NCI-H1417 (cell line): ENCODE results near the gene RGPD4.
A peak's percentile ranks its signal among the peaks of the same experiment; 100 is the strongest.

ENCODE experiments used
- DNase-seq, 3 experiments: peaks; one replicate each; lab custom pipeline; 2025; lab: John Stamatoyannopoulos, UW

RGPD4 gene

DNA sequence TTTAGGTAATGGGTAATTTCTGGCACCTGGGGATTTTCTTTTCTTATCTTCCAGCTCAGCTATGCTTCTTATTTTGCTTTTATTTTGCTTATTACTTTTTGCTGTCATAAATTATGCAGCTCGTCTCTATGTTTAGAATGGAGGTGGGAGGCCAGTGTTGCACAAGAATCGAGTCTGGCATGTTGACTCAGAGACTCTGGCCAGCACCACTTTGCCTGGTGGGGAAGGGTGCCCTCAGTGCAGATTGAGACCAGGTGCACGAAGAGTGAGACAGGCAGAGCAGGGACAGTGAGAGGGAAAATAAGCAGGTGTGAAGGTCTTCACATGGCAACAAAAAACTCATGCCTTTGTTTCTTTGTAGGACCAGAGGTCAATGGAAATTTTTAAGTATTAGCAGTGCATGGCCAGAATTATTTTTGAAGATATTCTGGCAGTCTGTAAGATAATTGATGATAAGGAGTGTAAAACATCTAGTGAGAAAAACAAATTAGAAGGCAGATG is 100.4 kb downstream of the RGPD4 start:
- DNase-seq = peak in 2 of 3 experiments; percentile 44 to 70

- no peak for DNase-seq
Measured at GRCh38 chr2:107931412-107931811, 104.7 kb downstream of the RGPD4 start.

GRCh38 chr2:107932488-107932887 is 105.8 kb downstream of the RGPD4 start:
- peak in 1 of 3 experiments; percentile 34 for DNase-seq

DNA sequence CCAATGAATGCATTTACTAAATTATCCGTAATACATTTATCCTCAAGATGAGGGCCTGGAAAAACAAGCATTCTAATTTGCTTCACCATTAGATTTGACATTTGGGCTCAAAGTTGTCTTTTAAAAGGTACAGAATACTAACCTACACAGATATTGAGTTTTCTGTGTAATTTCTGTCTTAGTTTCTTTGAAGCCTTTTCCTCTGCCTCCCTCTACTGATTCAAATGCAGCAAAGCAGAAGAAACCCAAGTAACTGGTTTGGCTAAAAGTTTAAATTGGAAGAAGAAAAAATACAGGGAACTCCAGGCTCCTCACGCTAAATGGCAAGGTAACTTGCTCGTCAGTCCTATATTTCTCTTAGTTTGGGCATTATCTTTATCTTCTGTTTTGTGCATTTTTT is 106.3 kb downstream of the RGPD4 start:
- DNase-seq = peak in 1 of 3 experiments; percentile 57

- peak in 2 of 3 experiments; percentile 18 to 65 for DNase-seq
Measured at GRCh38 chr2:107936433-107937359, 110.0 kb downstream of the RGPD4 start.
